ENCODE data around the gene RAPGEF4.

Gene RAPGEF4

GRCh38 chr2:173043897-173044519, 308.4 kb downstream of the RAPGEF4 start:
- no peak for ATAC-seq

- ATAC-seq: no peak
Measured at GRCh38 chr2:173044686-173045085, 309.0 kb downstream of the RAPGEF4 start.

- ATAC-seq: no peak
Measured at GRCh38 chr2:173045181-173045580, 309.5 kb downstream of the RAPGEF4 start.

DNA sequence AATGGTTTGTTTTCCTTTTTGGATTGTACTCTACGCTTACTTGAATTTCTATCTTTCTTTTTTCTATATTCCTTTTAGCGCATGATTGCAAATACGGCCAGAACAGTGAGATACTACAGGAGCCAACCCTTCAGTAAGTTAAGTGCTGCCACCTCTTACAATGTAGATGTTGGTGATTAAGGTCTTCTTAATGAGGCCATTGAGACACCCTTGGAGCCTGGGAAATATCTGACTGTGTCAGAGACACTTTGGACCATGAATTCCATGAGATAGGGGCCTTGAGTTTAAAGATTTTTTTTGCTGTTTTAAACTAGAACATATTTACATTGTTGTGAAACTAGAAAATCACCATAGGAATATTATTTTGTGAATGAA, 312.9 kb downstream of the RAPGEF4 start:
- ATAC-seq: no peak

- peak; percentile 92 to 97 for ATAC-seq
Measured at GRCh38 chr2:173048897-173049661, 313.4 kb downstream of the RAPGEF4 start.

- ATAC-seq: no peak
Measured at GRCh38 chr2:173049831-173050230, 314.2 kb downstream of the RAPGEF4 start.

DNA sequence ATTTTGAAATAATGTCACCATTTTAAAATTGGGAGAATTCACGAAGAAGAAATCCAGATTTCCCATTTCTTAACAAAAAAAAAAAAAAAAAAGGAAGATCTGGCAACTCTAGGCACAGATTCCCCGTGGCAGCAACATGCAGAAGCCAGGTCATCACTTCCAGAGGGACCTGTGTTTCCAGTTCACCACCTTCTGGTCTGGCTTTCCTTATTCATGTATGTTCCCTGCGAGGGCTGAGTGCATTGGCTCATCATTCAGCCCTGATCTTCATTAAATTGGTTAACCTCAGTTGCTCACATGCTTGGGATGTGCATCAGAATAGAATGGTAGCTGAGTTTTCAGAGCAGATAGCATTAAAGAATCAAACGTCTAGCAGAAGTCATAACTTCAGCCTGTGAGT, 315.0 kb downstream of the RAPGEF4 start:
- ATAC-seq: no peak

GRCh38 chr2:173051463-173052215, 316.0 kb downstream of the RAPGEF4 start:
- no peak for ATAC-seq

- no peak for ATAC-seq
Measured at GRCh38 chr2:173053043-173053699, 317.5 kb downstream of the RAPGEF4 start.

DNA sequence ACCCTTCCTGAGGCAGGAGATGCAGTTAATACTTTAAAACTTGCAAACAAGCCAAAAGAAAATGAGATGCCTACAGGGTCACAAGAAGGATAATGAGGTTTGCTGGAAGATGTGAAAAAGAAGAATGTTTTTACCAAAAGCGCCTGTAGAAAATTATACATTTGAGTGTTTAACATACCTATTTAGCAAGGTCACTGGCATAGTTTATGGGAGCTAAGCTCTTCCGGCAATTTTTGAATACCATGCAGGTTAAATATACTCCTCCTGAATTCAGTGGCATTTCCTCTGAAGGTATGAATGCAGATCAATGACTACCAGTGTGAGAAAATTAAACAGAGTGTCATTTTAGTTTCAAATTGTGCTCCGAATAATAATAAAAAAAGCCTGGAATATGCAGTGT, 318.8 kb downstream of the RAPGEF4 start:
- no peak for ATAC-seq

DNA sequence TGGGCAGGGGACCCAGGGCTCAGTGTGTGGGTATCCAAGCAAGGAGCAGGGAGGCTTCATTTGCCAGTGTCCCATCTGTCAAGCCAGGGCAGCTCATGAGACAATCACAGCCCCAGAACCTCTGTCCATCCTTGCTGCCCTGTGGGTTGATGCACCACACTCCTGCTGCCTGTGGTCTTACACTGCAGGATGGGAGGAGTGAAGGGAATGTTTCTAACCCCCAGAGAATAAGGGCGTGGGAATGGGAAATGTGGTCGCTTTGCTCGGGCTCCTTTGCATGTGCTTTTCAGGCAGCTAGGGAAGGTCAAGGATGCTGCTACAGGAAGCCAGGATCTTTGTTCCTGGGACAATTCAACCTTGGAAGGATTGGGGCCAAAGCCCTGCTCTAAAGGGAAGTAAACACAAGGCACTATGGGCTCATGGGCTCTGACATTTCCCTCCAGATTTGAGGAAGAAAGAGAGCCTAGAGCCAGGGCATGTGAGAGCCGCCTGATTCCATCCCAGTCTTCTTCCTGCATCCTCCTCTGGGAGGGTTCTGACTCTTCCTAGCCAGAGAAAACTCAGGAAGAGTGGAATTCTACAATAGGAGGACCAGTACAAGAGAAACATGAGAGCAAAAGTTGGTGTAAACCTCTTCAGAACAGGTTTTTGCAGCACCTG, 321.2 kb downstream of the RAPGEF4 start:
- ATAC-seq: no peak

DNA sequence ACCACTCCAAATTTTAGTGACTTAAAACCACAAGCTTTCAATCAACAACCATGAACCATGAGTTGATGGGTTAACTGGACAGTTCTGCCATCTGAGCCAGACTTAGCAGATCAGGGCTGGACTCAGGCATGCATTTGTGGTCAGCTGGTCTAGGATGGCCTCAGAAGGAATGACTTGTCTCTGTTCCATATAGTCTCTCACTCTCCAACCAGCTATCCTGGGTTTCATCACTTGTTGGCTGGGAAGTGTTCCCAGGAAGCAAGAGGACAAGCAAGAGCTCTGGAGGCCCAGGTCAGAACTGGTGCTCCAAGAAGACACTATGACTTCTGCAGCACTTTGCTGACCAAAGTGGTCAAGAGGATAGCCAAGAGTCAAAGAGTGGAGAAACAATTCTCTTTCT, 322.5 kb downstream of the RAPGEF4 start:
- ATAC-seq: no peak

DNA sequence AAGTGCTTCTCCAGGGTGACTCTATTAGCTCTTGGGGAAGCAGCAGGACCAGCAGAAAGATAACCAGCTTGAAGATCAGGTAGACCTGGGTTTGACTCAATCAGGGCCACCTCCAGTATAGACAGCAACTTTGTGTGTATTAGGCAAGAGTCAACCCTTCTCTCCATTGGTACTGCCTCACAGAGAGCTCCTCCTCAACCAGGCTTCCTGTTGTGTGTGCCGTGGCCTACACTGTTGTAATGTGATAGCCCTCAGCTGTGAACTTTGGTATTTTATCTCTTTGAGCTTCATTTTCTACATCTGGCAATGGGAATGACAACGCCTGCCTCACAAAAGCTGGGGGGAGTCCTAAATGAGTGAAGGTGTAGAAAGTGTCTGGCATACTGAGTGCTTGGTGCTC, 323.0 kb downstream of the RAPGEF4 start:
- ATAC-seq: no peak

- ATAC-seq: no peak
Measured at GRCh38 chr2:173059292-173059691, 323.6 kb downstream of the RAPGEF4 start.

DNA sequence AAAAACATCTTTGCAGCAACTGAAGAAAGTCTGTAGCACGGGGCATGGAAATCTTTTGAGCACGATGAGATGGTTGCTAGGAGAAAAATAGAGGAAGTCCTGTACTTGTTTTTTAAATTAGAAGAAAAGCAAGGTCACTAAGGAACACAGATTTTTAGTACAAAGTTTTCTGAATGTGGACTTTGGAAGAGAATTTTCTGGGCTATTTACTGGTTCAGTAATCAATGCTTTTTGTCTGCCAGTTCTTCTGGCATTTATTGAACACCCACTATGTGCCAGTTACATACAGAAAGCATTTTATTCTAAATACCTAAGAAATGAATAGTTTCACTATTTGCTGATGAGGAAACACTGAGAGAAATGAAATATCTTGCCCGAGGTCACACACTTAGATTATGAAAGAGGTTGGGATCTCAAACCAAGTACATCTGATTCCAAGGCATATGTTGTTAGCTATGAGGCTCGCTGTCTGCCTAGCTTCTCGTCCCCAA, 324.4 kb downstream of the RAPGEF4 start:
- ATAC-seq: no peak

- ATAC-seq: no peak
Measured at GRCh38 chr2:173062801-173063200, 327.2 kb downstream of the RAPGEF4 start.

- peak in 1 of 2 donors; percentile 5 for ATAC-seq
Measured at GRCh38 chr2:173064151-173064805, 328.6 kb downstream of the RAPGEF4 start.

GRCh38 chr2:173066887-173067676, 331.4 kb downstream of the RAPGEF4 start:
- ATAC-seq: no peak

GRCh38 chr2:173075056-173075780, 339.6 kb downstream of the RAPGEF4 start:
- no peak for ATAC-seq
